Brain microvascular endothelial cell (primary cell): Measurements from ENCODE around the gene GDI2.

ENCODE experiments used
- DNase-seq: peaks from one replicate; pipeline ENCODE4 v3.0.0-alpha.2; 2020
- H3K27ac ChIP-seq: fragments of 250-450 bp; sonication (Bioruptor Pico); 2 replicates; pipeline ENCODE4 v1.5.1; 2020; ENCODE audit warnings: mild to moderate bottlenecking, moderate library complexity
- H3K27me3 ChIP-seq: fragments of 250-450 bp; sonication (Bioruptor Pico); replicated peaks from 2 replicates; pipeline ENCODE4 v1.5.1; 2020; ENCODE audit warnings: mild to moderate bottlenecking
- H3K36me3 ChIP-seq: fragments of 250-450 bp; sonication (Bioruptor Pico); replicated peaks from 2 replicates; pipeline ENCODE4 v1.5.1; 2020; ENCODE audit warnings: mild to moderate bottlenecking
- H3K4me3 ChIP-seq: 2 replicates; pipeline ENCODE4 v1.5.1; 2011; ENCODE audit warnings: low read depth, mild to moderate bottlenecking, control low read depth, low read length, moderate library complexity
- CTCF ChIP-seq: IDR thresholded peaks from 2 replicates; pipeline ENCODE4 v1.5.1; 2011; ENCODE audit warnings: low read depth, mild to moderate bottlenecking, moderate library complexity, low read length, control low read depth, inconsistent platforms; ENCODE audit errors: missing control alignments
- in situ Hi-C: cut with HindIII; loops from 2 replicates; pipeline ENCODE4 v1.10.0; 2017; ENCODE audit warnings: low sequenced_read_pairs, low pct_ligation_motif_present

Gene GDI2

GRCh38 chr10:5805711-5806110 is 7.5 kb downstream of the GDI2 start:
- Histone ChIP-seq H3K4me3 (no peak overlapping the region), H3K27me3 (no peaks in the 10 kb centered on the region), H3K36me3 (peaks cover 6% of the 10 kb centered on the region), H3K27ac (no peak overlapping the region)
- DNase-seq, result no peak
- in situ Hi-C loops, result no loop called here
- no peak for TF ChIP-seq CTCF

- Histone ChIP-seq H3K36me3 (peaks cover 6% of the 10 kb centered on the region), H3K27me3 (no peaks in the 10 kb centered on the region), H3K27ac (no peak overlapping the region), H3K4me3 (no peak overlapping the region)
- in situ Hi-C loops, result no loop called here
- no peak for DNase-seq
- TF ChIP-seq CTCF, result no peak
Observed at GRCh38 chr10:5805260-5805659, 8.0 kb downstream of the GDI2 start.

GRCh38 chr10:5804386-5804785 is 8.8 kb downstream of the GDI2 start:
- in situ Hi-C loops, result no loop called here
- Histone ChIP-seq H3K27me3 (no peaks in the 10 kb centered on the region), H3K36me3 (peaks cover 7% of the 10 kb centered on the region), H3K4me3 (no peak overlapping the region), H3K27ac (no peak overlapping the region)
- TF ChIP-seq CTCF, result no peak
- no peak for DNase-seq

- in situ Hi-C loops, result no loop called here
- TF ChIP-seq CTCF, result no peak
- Histone ChIP-seq H3K27ac (no peak overlapping the region), H3K27me3 (no peaks in the 10 kb centered on the region), H3K4me3 (no peak overlapping the region), H3K36me3 (peaks cover 33% of the 10 kb centered on the region)
- DNase-seq, result no peak
Observed at GRCh38 chr10:5800782-5801181, 12.5 kb downstream of the GDI2 start.

- TF ChIP-seq CTCF, result no peak
- peaks cover 76% of the 10 kb centered on the region for H3K36me3 ChIP-seq
- H3K27ac ChIP-seq, result no peak overlapping the region
- no peaks in the 10 kb centered on the region for H3K27me3 ChIP-seq
- no peak overlapping the region for H3K4me3 ChIP-seq
- DNase-seq, result no peak
- in situ Hi-C loops, result no loop called here
Observed at GRCh38 chr10:5794236-5794635, 19.0 kb downstream of the GDI2 start.

GRCh38 chr10:5789626-5790025 is 23.6 kb downstream of the GDI2 start:
- in situ Hi-C loops, result no loop called here
- DNase-seq, result no peak
- no peak overlapping the region for H3K4me3 ChIP-seq
- TF ChIP-seq CTCF, result no peak
- no peak overlapping the region for H3K27ac ChIP-seq
- peaks cover 64% of the 10 kb centered on the region for H3K36me3 ChIP-seq
- no peaks in the 10 kb centered on the region for H3K27me3 ChIP-seq
